SJCRH30 (cell line): ENCODE measurements around the gene ATXN7L2. TPM values are rescaled to one million over a fixed set of nuclear protein-coding genes. Genes with fewer than 3 reads are reported as not detected.

Experiments
- DNase-seq, 2 experiments: peaks; one replicate each; pipeline ENCODE4 v3.0.0-alpha.2; 2015 to 2020
- H3K27ac ChIP-seq: fragments of 250-450 bp; sonication (Bioruptor Pico); 2 replicates; pipeline ENCODE4 v1.5.1; 2020; ENCODE audit warnings: mild to moderate bottlenecking, moderate library complexity
- H3K27me3 ChIP-seq: fragments of 250-450 bp; sonication (Bioruptor Pico); 2 replicates; pipeline ENCODE4 v1.5.1; 2020; ENCODE audit warnings: mild to moderate bottlenecking, moderate library complexity
- H3K36me3 ChIP-seq: fragments of 250-450 bp; sonication (Bioruptor Pico); 2 replicates; pipeline ENCODE4 v1.5.1; 2020; ENCODE audit warnings: mild to moderate bottlenecking, moderate library complexity
- H3K4me1 ChIP-seq: fragments of 250-450 bp; sonication (Bioruptor Pico); 2 replicates; pipeline ENCODE4 v1.5.1; 2020; ENCODE audit warnings: mild to moderate bottlenecking, moderate library complexity
- H3K4me3 ChIP-seq: fragments of 250-450 bp; sonication (Bioruptor Pico); 2 replicates; pipeline ENCODE4 v1.5.1; 2020; ENCODE audit warnings: mild to moderate bottlenecking, moderate library complexity
- H3K9me3 ChIP-seq: fragments of 250-450 bp; sonication (Bioruptor Pico); replicated peaks from 2 replicates; pipeline ENCODE4 v1.5.1; 2020; ENCODE audit warnings: mild to moderate bottlenecking, moderate library complexity
- total RNA-seq: library from RNA; depleted of rRNA; stranded (reverse); fragments of >200 nt; shearing (Covaris generic); gene quantifications from 2 replicates; pipeline ENCODE4 v1.2.3, GENCODE V29; 2014

Gene ATXN7L2
- total RNA-seq, 1 experiment from 2014 or later = 9.1 TPM

- peak in 1 of 2 experiments; percentile 40 for DNase-seq
- Histone ChIP-seq H3K4me3 (no peak overlapping the region), H3K27ac (no peak overlapping the region), H3K9me3 (no peaks in the 10 kb centered on the region), H3K36me3 (no peaks in the 10 kb centered on the region), H3K27me3 (no peaks in the 10 kb centered on the region), H3K4me1 (peaks cover 50% of the 10 kb centered on the region)
Measured at GRCh38 chr1:109513110-109513710, 29.5 kb downstream of the ATXN7L2 start.

DNA sequence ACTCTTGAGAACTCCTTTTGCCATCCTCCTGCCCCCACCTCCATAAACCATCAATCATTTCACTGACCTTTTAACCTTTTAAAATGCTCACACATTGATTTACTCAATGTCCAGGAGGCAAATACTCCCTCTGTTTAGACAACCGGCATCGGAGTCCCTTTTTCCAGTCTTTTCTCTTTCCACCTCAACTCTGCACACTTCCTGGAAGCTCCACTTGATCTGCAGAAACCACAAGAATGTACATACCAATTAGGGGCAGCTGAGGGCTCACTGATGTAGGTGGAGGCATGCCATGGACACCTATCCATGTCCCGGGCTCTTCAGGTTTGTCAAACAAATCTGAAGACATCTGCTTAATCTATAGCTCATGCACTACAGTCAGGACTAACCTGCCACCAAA is 31.1 kb downstream of the ATXN7L2 start:
- Histone ChIP-seq H3K4me3 (peak overlapping the region; percentile 15; the same call in 1 of the 2 replicates), H3K27ac (peak overlapping the region; percentile 72), H3K9me3 (no peaks in the 10 kb centered on the region), H3K27me3 (no peaks in the 10 kb centered on the region), H3K4me1 (peaks cover 58% of the 10 kb centered on the region), H3K36me3 (no peaks in the 10 kb centered on the region)
- peak; percentile 64 to 74 for DNase-seq

DNA sequence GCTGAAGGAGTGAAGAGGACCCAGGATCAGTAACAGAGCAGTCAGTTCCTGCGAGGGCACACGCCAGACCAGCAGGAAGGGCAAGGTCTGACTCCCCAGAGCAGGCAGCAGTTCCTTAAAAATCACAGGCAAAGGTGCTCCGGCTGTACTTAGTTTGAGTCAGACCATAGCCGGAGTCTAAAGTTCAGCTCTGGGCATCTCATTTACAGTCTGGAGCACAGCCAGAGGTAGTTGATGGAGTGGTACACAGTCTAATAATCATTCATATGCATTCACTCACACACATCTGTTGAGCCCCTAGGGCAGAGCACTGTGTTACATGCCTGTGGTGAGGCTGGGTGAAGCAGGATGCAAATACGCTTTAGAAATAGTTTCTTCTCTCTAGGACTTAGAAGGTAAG is 33.2 kb downstream of the ATXN7L2 start:
- DNase-seq = peak; percentile 88 to 94
- Histone ChIP-seq H3K27ac (peak overlapping the region; percentile 61), H3K9me3 (no peaks in the 10 kb centered on the region), H3K4me1 (peaks cover 58% of the 10 kb centered on the region), H3K4me3 (no peak overlapping the region), H3K27me3 (no peaks in the 10 kb centered on the region), H3K36me3 (no peaks in the 10 kb centered on the region)

DNA sequence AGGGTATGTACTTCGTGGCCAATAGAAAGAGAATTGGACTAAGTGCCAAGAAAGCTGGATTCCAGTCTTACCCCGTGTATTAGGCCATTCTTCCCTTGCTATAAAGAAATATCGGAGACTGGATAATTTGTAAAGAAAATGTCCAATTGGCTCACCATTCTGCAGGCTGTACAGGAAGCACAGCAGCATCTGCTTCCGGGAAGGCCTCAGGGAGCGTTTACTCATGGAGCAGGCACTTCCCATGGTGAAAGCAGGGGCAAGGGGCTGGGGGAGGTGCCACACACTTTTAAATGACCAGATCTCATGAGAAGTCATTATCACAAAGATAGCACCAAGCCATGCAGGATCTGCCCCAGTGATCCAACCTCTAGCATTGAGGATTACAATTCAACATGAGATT is 33.6 kb downstream of the ATXN7L2 start:
- Histone ChIP-seq H3K4me3 (no peak overlapping the region), H3K4me1 (peaks cover 58% of the 10 kb centered on the region), H3K27me3 (no peaks in the 10 kb centered on the region), H3K27ac (peak overlapping the region; percentile 61), H3K9me3 (no peaks in the 10 kb centered on the region), H3K36me3 (no peaks in the 10 kb centered on the region)
- peak; percentile 57 to 63 for DNase-seq

GRCh38 chr1:109521002-109521951 is 37.6 kb downstream of the ATXN7L2 start:
- no peak for DNase-seq
- Histone ChIP-seq H3K9me3 (no peaks in the 10 kb centered on the region), H3K27ac (no peak overlapping the region), H3K36me3 (no peaks in the 10 kb centered on the region), H3K4me3 (no peak overlapping the region), H3K4me1 (peaks cover 40% of the 10 kb centered on the region), H3K27me3 (no peaks in the 10 kb centered on the region)

DNA sequence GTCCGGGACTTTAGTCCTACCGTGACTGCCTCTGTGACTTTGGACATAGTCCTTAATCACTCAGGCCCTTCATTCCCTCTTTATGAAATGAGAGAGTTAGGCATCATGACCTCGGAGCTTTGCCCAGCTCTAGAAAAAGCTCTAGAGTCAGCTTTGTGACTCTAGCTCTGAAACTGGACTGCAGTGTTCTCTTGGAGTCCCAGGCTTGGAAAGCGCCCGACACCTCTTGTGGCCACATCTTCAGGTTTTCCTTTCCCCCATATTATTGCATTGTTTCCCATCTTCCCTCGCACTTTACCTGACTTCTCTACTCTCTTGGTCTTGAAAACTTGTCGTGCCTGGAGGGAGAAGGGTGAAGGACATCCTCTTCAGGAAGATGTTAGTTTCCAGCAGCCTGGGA is 38.3 kb downstream of the ATXN7L2 start:
- Histone ChIP-seq H3K4me1 (peaks cover 35% of the 10 kb centered on the region), H3K27me3 (no peaks in the 10 kb centered on the region), H3K4me3 (no peak overlapping the region), H3K36me3 (no peaks in the 10 kb centered on the region), H3K27ac (no peak overlapping the region), H3K9me3 (no peaks in the 10 kb centered on the region)
- no peak for DNase-seq

- Histone ChIP-seq H3K9me3 (no peaks in the 10 kb centered on the region), H3K36me3 (no peaks in the 10 kb centered on the region), H3K27ac (0 out of 2 replicates have a peak overlapping the region, but pooled peaks have one; percentile 1), H3K4me1 (peaks cover 35% of the 10 kb centered on the region), H3K27me3 (no peaks in the 10 kb centered on the region), H3K4me3 (no peak overlapping the region)
- peak; percentile 82 to 87 for DNase-seq
Measured at GRCh38 chr1:109523706-109524105, 40.0 kb downstream of the ATXN7L2 start.

DNA sequence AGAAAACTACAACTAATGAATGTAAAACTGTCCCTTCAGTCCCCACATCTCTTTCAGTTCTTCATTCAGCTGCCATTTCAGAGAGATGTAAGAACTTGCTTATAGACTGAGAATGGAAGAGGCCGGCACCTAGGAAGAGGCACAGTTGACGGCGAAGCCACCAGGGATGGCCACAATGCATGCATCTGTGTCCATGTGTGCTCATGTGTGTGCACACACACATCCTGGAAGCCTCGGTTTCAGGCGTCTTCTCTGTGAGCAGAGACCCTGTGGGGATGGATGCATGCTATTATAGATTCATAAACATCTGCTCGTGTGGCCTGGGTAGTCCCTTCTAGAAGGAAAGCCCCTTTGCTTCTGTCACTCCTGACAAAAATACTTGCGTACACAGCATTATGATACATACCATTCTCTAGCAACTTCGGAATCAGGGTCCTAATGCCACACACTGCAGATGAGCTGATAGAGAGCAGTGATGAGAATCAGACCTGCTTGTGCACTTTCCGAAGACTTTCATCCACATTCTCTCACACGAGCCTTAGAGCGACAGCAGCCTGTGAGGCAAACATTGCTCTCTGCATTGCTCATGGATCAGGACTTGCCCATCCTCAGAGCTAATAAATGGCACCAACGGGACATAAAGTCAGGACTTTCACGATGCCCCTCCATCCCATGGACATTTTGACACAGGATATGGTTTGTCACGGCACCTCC is 43.5 kb downstream of the ATXN7L2 start:
- no peak overlapping the region for H3K4me3 ChIP-seq
- H3K27ac ChIP-seq = no peak overlapping the region
- no peaks in the 10 kb centered on the region for H3K9me3 ChIP-seq
- DNase-seq = no peak
- H3K27me3 ChIP-seq = no peaks in the 10 kb centered on the region
- H3K4me1 ChIP-seq = peaks cover 61% of the 10 kb centered on the region
- H3K36me3 ChIP-seq = no peaks in the 10 kb centered on the region

DNA sequence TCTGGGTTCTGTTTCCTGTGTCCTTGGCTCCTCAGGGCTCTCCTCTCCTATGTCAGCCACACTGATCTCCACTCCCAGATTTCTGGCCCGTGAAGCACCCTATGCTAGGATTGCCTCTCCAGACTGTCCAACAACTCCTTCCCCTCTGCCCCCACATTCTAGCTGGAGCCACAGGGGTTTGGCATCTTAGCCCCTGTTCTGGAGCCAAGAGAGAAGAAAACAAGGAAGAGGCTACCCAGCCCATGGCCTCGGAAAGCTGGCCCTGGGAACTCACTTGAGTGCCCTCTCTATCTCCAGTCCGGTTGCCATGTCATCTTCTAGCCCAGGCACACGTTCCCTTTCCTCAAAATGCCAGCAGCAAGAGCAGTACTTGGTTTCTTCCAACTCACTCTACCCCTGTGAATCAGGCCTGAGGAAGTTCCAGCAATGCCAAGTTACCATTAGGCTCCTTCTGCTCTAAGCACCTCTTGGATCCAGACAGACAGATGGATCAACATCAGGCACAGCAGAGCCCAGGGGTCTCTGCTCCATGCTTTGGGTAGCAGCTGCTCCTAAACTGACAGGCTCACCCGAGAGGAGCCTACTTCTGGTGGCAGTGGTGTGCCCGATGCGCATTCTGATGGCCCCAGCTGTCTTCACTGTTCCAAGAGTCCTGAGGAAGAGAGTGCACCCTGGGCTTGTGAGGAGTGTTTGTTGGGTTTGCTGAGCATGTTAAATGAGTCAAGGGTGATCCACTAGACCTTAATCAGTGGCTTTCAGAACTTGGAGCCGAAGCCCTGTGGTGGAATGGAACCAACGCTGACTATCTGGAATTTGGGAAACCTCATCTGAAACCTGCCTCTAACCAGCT is 44.4 kb downstream of the ATXN7L2 start:
- H3K36me3 ChIP-seq = no peaks in the 10 kb centered on the region
- DNase-seq = peak in 1 of 2 experiments; percentile 50
- H3K4me3 ChIP-seq = no peak overlapping the region
- H3K9me3 ChIP-seq = no peaks in the 10 kb centered on the region
- peak overlapping the region; percentile 100 for H3K27ac ChIP-seq
- peaks cover 62% of the 10 kb centered on the region for H3K4me1 ChIP-seq
- H3K27me3 ChIP-seq = no peaks in the 10 kb centered on the region

DNA sequence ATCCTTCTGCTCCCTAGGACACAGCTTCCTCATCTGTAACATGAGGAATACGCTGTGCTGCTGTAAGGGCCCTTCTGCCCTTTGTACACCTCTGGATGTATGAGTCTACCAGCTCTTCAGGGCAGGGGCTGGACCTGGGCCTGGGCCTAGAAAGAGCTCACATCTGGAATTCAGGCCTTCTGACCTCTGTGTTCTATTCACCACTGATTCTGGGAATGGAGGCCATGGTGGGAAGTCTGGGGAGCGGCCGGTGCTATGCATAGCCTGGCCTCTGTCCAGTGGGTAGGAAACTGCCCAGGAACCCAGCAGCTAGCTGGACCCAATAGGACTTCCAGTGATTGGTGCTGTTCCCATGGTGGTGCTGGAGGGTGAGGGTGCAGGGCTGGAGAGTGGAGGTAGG is 45.0 kb downstream of the ATXN7L2 start:
- Histone ChIP-seq H3K4me3 (no peak overlapping the region), H3K27me3 (no peaks in the 10 kb centered on the region), H3K4me1 (peaks cover 56% of the 10 kb centered on the region), H3K9me3 (no peaks in the 10 kb centered on the region), H3K27ac (peak overlapping the region; percentile 100), H3K36me3 (no peaks in the 10 kb centered on the region)
- DNase-seq = no peak

DNA sequence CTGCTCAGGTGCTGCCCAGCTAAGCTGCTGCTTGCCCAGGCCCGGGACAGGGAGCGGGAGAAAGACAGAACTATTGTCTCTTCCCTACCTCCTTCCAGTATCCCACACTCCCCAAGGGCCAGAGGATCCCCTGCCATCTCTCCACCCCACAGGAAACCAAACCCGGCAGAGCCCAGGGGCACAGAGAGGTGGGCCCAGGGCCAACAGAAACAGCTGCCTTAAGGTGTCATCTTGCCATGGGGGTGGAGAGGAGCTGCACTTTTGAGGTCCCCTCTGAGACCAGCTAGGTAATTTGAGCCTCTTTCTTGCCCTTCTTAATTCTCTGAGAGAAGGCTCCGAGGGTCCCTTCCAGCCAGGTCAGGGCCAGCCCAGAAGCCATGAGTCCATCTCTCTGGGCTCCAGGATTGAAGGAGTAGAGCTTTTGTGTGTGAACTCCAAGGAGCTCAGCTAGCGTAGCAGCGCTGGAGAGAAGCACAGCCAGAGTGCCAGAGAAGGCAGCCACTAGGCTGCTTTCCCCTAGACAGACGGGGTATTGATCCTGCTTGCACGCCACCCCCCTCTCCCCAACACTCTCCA is 46.3 kb downstream of the ATXN7L2 start:
- Histone ChIP-seq H3K4me3 (peak overlapping the region; percentile 28), H3K9me3 (no peaks in the 10 kb centered on the region), H3K27me3 (no peaks in the 10 kb centered on the region), H3K4me1 (peaks cover 47% of the 10 kb centered on the region), H3K27ac (peak overlapping the region; percentile 100), H3K36me3 (no peaks in the 10 kb centered on the region)
- peak; percentile 98 to 99 for DNase-seq

DNA sequence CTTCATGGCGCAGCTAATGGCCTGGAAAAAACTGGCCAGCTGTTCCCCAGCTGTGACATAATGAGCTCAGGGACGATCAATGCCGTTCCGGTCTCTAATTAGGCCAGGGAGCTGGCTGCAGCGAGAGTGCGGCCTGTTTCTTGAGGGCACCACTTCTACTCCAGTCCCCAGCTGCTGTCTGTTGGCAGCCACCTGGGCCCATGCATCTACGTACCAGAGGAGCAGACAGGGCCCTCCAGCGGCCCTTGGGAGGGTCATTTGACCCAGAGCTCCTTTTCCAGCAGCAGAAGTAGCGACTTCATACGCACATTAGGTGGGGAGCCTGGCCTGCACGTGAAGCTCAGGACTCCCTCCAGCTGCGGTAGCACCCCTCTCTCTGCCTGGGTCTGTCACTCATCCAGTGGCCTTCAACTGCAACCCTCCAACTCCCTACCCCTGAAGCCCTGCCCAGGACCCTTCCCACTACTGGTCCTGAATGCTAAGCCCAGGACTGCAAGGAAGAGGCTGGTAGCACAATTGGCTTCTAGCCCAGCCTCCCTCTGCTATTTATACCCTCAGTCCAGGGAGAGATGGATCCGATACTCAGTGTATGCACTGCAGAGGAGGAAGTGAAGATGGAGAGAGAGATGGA is 46.9 kb downstream of the ATXN7L2 start:
- H3K4me1 ChIP-seq = peaks cover 49% of the 10 kb centered on the region

GRCh38 chr1:109531380-109531779 is 47.7 kb downstream of the ATXN7L2 start:
- peak; percentile 64 to 78 for DNase-seq

More for the DNA sequence above, 46.9 kb downstream of the ATXN7L2 start:
- no peaks in the 10 kb centered on the region for H3K36me3 ChIP-seq
- H3K27ac ChIP-seq = peak overlapping the region; percentile 100
- H3K4me3 ChIP-seq = peak overlapping the region; percentile 34
- DNase-seq = peak; percentile 98 to 99
- no peaks in the 10 kb centered on the region for H3K9me3 ChIP-seq
- H3K27me3 ChIP-seq = no peaks in the 10 kb centered on the region

More at GRCh38 chr1:109531380-109531779, 47.7 kb downstream of the ATXN7L2 start:
- peak overlapping the region; percentile 34 for H3K4me3 ChIP-seq
- no peaks in the 10 kb centered on the region for H3K9me3 ChIP-seq
- peak overlapping the region; percentile 100 for H3K27ac ChIP-seq
- H3K36me3 ChIP-seq = no peaks in the 10 kb centered on the region
- no peaks in the 10 kb centered on the region for H3K27me3 ChIP-seq
- peaks cover 57% of the 10 kb centered on the region for H3K4me1 ChIP-seq
